ENCODE measurements around the gene IL15RA.

DNA sequence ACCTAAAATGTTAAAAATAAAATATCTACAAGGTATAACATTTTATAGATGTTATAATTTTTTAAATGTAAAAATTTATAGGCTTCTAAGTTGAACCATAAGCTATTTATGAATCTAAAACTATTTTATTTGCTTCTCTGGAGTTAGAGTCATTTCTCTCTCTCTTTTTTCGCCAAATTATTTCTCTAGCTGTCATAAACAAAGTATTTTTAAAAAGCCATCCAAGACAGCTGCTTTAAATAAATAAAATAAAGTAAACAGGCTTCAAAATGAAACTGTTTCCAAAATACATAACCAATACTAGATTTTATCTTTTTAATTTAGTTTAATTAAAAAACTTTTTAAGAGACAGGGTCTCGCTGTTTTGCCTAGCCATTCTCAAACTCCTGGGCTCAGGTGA, 12.4 kb upstream of the IL15RA start:
- TF ChIP-seq CTCF (IDR thresholded peaks at IDR 0.05; ENCODE audit: borderline replicate concordance, extremely low read depth, low read length, poor library complexity, severe bottlenecking) (no peak), EZH2 (IDR thresholded peaks at IDR 0.05; ENCODE audit: borderline replicate concordance, low read depth, low read length, severe bottlenecking) (no peak)
